ENCODE measurements around the gene SORBS2. TPM values are rescaled to one million over a fixed set of nuclear protein-coding genes. Genes with fewer than 3 reads are reported as not detected.

The SORBS2 gene
- total and polyA plus RNA-seq, 8 donors = 9.0 to 908 (median 66.4) TPM

DNA sequence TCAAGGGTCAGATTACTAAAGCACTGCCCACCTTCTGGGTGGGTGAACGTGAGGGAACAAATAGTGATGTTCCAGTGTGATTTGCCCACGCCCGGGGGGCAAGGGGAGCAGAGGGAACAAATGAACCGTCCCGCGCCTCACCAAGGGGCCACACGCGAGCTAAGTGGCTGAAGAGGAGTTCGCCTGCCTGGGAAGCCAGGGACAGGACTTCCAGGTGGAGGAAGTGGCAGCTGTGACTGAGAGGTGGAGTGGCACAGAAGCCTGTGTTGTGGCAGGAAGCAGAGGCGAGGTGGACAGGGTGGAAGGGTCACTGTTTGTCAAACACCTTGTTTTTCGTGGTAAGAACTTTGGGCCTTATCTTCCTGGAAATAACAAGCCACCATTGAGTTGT, 9.0 kb upstream of the SORBS2 start:
- Histone ChIP-seq H3K4me1 (peaks cover 6 to 53% (median 29%) of the 10 kb centered on the region in 4 donors), H3K4me3 (peak overlapping the region; percentile 22 to 31 (median 26)), H3K9me3 (no peaks in the 10 kb centered on the region), H3K27me3 (no peaks in the 10 kb centered on the region), H3K27ac (peak overlapping the region; percentile 80 to 90 (median 85)), H3K36me3 (no peaks in the 10 kb centered on the region)
- no peak for TF ChIP-seq POLR2AphosphoS5 (IDR thresholded peaks at IDR 0.05)
- no peak for TF ChIP-seq CTCF (IDR thresholded peaks at IDR 0.05)
- TF ChIP-seq POLR2A (IDR thresholded peaks at IDR 0.05) = no peak
- no peak for TF ChIP-seq EP300 (IDR thresholded peaks at IDR 0.05)
- DNase-seq = peak in 1 of 2 donors; percentile 40
- intact Hi-C loops (cut with DNase I; ENCODE audit: low total_unique reads) = no loop called here
- WGBS, 5 donors = 42 to 60% (median 51%) methylated on average over 11 of the region's 11 CpGs

DNA sequence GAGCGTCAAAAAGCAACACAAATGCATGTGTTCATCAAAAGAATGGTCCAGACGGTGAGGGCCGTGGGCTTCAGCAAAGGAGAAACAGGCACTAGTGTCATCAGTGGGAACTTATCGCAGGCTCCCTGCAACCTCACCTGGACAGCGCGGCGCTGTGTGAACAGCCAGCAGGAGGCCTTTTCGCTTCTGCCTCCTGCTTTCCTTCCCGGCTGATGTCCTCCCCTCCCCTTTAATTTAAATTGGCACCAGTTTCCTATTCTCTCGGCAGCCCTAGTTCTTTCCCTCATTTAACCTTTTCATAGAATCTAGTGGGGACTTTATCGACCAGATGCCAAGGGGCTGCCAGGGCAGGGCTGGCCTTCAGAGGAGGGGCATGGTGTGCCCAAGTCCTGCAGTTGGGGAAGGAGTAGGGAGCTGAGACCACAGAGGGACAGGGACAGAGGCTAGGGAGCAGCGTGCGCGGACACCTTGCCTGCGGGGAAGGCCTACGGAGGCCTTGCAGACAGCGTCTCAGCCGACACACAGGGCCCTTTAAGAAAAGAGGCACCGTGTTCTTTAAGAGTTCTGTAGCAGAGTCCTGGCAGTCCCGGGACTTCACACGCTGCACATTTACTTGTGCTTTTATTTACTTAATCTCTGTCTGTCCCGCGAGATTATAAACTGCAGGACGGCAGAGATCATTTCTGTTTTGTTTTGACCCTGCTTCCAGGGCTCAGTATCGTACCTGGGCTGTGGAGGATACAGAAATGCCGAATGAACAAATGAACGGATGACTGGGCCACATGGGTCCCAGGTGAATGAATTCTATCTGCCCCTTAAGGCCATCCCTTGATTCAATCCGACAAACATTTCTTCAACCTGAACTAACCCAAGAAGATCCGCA, 8.4 kb upstream of the SORBS2 start:
- TF ChIP-seq POLR2A (IDR thresholded peaks at IDR 0.05) = no peak
- peak in 3 of 7 experiments; percentile 29 to 50 (median 32) for TF ChIP-seq CTCF (IDR thresholded peaks at IDR 0.05)
- peak in 2 of 3 donors; percentile 3 to 20 for TF ChIP-seq POLR2AphosphoS5 (IDR thresholded peaks at IDR 0.05)
- no peak for TF ChIP-seq EP300 (IDR thresholded peaks at IDR 0.05)
- WGBS, 5 donors = 23 to 53% (median 44%) methylated on average over 27 to 29 of the region's 29 CpGs
- no peaks in the 10 kb centered on the region for H3K9me3 ChIP-seq
- H3K27ac ChIP-seq = peak overlapping the region; percentile 80 to 90 (median 85)
- H3K4me3 ChIP-seq = peak overlapping the region; percentile 22 to 31 (median 26)
- H3K4me1 ChIP-seq = peaks cover 6 to 54% (median 30%) of the 10 kb centered on the region in 4 donors
- DNase-seq = peak; percentile 59 to 78
- H3K27me3 ChIP-seq = no peaks in the 10 kb centered on the region
- H3K36me3 ChIP-seq = no peaks in the 10 kb centered on the region
- intact Hi-C loops (cut with DNase I; ENCODE audit: low total_unique reads) = no loop called here

GRCh38 chr4:185819144-185819543, 7.2 kb upstream of the SORBS2 start:
- no peaks in the 10 kb centered on the region for H3K36me3 ChIP-seq
- no peaks in the 10 kb centered on the region for H3K9me3 ChIP-seq
- no peak for DNase-seq
- WGBS, 5 donors = 83 to 89% (median 86%) methylated on average over 5 of the region's 5 CpGs
- H3K27ac ChIP-seq = peak overlapping the region; percentile 45 to 90 (median 85)
- no peaks in the 10 kb centered on the region for H3K27me3 ChIP-seq
- no peak overlapping the region for H3K4me3 ChIP-seq
- TF ChIP-seq EP300 (IDR thresholded peaks at IDR 0.05) (no peak), CTCF (IDR thresholded peaks at IDR 0.05) (no peak), POLR2A (IDR thresholded peaks at IDR 0.05) (no peak), POLR2AphosphoS5 (IDR thresholded peaks at IDR 0.05) (no peak)
- peaks cover 6 to 51% (median 26%) of the 10 kb centered on the region in 4 donors for H3K4me1 ChIP-seq
- intact Hi-C loops (cut with DNase I; ENCODE audit: low total_unique reads) = no loop called here

- H3K4me3 ChIP-seq = peak overlapping the region in 1 of 4 donors; percentile 7
- peak; percentile 93 to 95 for DNase-seq
- peak overlapping the region; percentile 80 to 90 (median 89) for H3K27ac ChIP-seq
- WGBS, 5 donors = 17 to 52% (median 27%) methylated on average over 8 of the region's 8 CpGs
- H3K27me3 ChIP-seq = no peaks in the 10 kb centered on the region
- H3K9me3 ChIP-seq = no peaks in the 10 kb centered on the region
- no peaks in the 10 kb centered on the region for H3K36me3 ChIP-seq
- TF ChIP-seq POLR2AphosphoS5 (IDR thresholded peaks at IDR 0.05) = peak; percentile 15 to 77 (median 62)
- no peak for TF ChIP-seq CTCF (IDR thresholded peaks at IDR 0.05)
- H3K4me1 ChIP-seq = peaks cover 6 to 51% (median 30%) of the 10 kb centered on the region in 4 donors
- intact Hi-C loops (cut with DNase I; ENCODE audit: low total_unique reads) = no loop called here
Measured at GRCh38 chr4:185817403-185817818, 5.4 kb upstream of the SORBS2 start.
